ENCODE measurements around the gene RNF168. TPM values are rescaled to one million over a fixed set of nuclear protein-coding genes. Genes with fewer than 3 reads are reported as not detected.
"Not testable (repeated sequence)": the region's sequence is repeated elsewhere in the genome, so short reads cannot be mapped to it uniquely, and the experiment has no call there.

The RNF168 gene
- total RNA-seq, 1 donor from 2014 or later, result 23.5 TPM

GRCh38 chr3:196463804-196464203 lies 39.8 kb downstream of the RNF168 start:
- no peak for DNase-seq

- DNase-seq, result no peak
Measured at GRCh38 chr3:196463478-196463756, 40.2 kb downstream of the RNF168 start.

GRCh38 chr3:196462680-196463477 lies 40.7 kb downstream of the RNF168 start:
- DNase-seq, result not testable (repeated sequence)

DNA sequence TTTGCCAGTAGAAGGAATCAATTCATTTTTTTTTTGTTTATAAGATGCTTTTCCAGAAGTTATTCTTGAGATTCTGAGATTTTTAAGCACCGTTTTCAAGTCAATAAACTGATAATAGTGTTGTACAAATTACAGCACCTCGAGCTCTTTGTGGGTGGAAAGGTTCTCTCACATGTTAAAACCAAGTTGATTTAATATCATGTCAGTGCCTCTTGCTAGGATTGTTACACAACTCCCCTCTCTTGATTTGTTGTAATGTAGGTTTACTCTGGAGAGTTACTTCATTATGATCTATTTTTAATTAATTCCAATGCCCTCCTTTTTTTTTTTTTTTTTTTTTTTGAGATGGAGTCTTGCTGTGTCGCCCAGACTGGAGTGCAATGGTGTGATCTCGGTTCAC lies 45.5 kb downstream of the RNF168 start:
- DNase-seq, result no peak

GRCh38 chr3:196457470-196457869 lies 46.1 kb downstream of the RNF168 start:
- not testable (repeated sequence) for DNase-seq

- DNase-seq, result no peak
Measured at GRCh38 chr3:196454935-196455334, 48.6 kb downstream of the RNF168 start.

DNA sequence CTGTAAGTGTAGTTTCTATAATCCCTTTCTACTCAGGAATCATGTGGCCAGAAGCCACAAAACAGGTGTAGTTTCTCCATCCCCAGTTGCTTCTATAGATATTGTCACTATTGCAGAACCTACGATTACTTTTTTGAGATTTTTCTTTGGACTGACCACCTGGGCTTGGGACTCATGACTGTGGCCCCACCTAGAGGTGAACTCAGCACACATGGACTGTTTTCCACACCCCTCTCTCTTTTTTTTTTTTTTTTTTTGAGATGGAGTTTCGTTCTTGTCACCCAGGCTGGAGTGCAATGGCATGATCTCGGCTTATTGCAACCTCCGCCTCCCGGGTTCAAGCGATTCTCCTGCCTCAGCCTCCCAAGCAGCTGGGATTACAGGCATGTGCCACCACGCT lies 58.2 kb downstream of the RNF168 start:
- DNase-seq, result peak; percentile 15

- no peak for DNase-seq
Measured at GRCh38 chr3:196444500-196444894, 59.1 kb downstream of the RNF168 start.

DNA sequence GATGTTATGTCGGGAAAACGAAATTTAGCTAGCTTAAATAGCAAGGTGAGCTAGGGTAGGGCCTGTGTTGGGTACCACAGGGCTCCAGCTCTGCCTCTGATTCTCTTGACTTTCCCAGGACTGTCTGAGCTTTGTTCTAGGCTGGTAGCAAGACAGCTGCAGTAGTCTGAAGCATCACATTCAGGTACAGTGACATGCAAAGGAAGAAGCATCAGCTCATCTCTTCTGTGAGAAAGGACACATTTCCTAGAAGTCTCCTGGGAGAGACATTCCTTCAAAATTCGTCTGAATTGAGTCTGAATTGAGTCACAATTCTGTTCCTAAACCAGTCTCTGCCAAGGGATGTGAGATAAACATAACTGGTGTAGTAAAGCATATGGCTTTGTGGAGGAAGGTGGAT lies 62.9 kb downstream of the RNF168 start:
- no peak for DNase-seq

DNA sequence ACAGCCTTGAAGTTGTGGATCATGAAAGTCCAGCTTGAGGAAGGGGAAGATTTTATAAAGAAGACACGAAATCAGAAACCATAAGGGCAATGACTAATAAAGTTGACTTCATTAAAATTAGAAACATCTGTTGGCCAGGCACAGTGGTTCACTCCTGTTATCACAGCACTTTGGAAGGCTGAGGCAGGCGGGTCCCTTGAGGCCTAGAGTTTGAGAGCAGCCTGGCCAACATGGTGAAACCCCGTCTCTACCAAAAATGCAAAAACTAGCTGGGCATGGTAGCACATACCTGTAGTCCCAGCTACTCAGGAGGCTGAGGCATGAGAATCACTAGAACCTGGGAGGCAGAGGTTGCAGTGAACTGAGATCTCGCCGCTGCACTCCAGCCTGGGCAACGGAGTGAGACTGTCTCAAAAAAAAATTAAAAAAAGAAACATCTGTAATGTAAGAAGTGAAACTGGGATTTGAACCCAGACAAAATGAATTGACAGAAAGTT lies 63.5 kb downstream of the RNF168 start:
- DNase-seq, result no peak

GRCh38 chr3:196432137-196432879 lies 71.3 kb downstream of the RNF168 start, which contains the start of gene UBXN7:
TSS of gene UBXN7 (minus strand) at chr3:196432427. CDS start at chr3:196432399, 28 bp downstream.
- DNase-seq, result peak; percentile 96

DNA sequence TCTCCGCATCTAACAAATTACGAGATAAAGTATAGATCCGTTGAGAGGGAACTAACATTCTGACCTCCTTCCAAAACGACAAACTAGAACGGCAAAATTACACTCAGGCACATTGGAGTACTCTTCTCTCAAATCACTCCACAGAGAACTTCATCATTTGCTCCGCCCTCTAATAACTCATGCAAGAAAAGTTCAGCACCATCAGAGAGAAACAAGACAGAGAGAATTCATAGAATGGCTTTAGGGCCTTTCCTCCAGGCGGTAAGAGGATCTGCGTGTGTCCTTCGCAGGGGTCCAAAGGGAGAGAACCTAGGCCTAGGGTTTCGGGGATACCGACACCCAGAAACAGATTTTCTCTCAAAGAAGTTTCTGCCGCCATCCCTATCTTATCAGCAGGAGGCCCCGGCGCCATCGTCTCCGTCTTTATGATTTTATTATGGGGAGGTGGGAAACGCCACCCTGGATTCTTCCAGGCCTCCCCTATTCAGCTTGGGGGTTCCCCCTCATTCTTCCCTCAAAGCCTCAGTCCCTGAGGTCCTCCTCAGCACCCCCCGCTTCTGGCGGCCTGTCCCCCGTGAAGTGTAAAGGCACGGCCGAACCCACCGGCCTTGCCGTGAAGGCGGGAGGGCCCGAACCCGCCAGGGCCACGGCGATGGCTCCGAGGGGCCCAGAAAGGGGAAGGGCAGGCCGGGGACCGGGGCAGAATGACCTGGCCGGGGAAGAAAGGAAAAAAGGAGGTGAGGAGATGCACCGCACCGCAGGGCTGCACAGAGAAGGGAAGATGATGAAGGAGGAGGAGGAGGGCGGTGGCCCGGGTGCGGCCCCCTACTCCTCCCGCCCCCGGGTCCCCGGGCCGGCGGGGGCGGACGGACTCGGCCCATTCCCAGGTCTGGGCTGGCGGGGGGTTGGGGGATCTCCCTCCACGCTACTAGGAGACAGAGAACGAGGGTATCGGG lies 72.1 kb downstream of the RNF168 start:
- peak; percentile 66 for DNase-seq

DNA sequence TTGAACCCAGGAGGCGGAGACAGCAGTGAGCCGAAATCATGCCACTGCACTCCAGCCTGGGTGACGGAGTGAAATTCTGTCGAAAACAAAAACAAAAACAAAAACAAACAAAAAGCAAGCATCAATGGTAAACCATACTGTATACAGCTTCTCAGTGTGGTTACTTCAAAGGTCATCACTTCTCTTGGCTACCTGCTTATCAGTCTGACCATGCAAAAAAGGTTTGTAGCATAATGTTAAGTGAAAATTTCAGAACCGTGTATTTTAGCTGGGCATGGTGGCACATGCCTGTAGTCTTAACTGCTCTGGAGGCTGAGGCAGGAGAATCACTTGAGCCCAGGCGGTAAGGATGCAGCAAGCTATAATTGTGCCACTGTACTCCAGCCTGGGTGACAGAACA lies 75.5 kb downstream of the RNF168 start:
- no peak for DNase-seq

- not testable (repeated sequence) for DNase-seq
Measured at GRCh38 chr3:196424421-196424820, 79.1 kb downstream of the RNF168 start.

GRCh38 chr3:196423044-196423781 lies 80.4 kb downstream of the RNF168 start:
- peak; percentile 64 for DNase-seq

DNA sequence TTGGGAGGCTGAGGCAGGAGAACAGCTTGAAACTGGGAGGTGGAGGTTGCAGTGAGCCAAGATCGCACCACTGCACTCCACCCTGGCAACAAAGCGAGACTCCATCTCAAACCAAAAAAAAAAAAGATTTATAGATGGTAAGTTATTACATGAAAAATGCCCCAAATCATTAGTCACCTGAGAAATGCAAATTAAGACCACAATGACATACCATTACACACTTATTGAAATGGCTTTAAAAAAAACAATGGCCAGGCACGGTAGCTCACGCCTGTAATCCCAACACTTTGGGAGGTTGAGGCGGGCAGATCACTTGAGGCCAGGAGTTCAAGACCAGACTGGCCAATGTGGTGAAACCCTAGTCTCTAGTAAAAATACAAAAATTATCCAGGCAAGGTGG lies 81.9 kb downstream of the RNF168 start:
- not testable (repeated sequence) for DNase-seq

GRCh38 chr3:196419386-196419785 lies 84.2 kb downstream of the RNF168 start:
- no peak for DNase-seq

Other genes with a start within 250 kb of the RNF168 start
- 65.7 and 70.1 TPM in 2 replicates for gene PCYT1A, start 216.0 kb downstream of the RNF168 start, total RNA-seq
- 4.9 and 8.6 TPM in 2 replicates for gene DYNLT2B, start 185.5 kb downstream of the RNF168 start, total RNA-seq
- gene TM4SF19, start 165.4 kb downstream of the RNF168 start, total RNA-seq, result not detected in 2 replicates
- 18.0 and 27.5 TPM in 2 replicates for gene UBXN7, start 71.3 kb downstream of the RNF168 start, total RNA-seq
- gene SMCO1, start 11.6 kb upstream of the RNF168 start, total RNA-seq, result not detected in 2 replicates
- 7.8 and 8.3 TPM in 2 replicates for gene WDR53, start 64.8 kb upstream of the RNF168 start, total RNA-seq
- gene FBXO45, start 64.9 kb upstream of the RNF168 start, total RNA-seq, result 17.2 and 24.2 TPM in 2 replicates
- gene NRROS, start 135.9 kb upstream of the RNF168 start, total RNA-seq, result 13.4 and 16.8 TPM in 2 replicates
- 6.8 and 9.0 TPM in 2 replicates for gene CEP19, start 208.5 kb upstream of the RNF168 start, total RNA-seq
- gene PIGX, start 208.6 kb upstream of the RNF168 start, total RNA-seq, result 34.4 and 44.0 TPM in 2 replicates
- 81.5 and 186 TPM in 2 replicates for gene PAK2, start 236.1 kb upstream of the RNF168 start, total RNA-seq